ENCODE results near the gene KRT33A.
"Not testable (repeated sequence)": the region's sequence is repeated elsewhere in the genome, so short reads cannot be mapped to it uniquely, and the experiment has no call there.

Gene KRT33A

DNA sequence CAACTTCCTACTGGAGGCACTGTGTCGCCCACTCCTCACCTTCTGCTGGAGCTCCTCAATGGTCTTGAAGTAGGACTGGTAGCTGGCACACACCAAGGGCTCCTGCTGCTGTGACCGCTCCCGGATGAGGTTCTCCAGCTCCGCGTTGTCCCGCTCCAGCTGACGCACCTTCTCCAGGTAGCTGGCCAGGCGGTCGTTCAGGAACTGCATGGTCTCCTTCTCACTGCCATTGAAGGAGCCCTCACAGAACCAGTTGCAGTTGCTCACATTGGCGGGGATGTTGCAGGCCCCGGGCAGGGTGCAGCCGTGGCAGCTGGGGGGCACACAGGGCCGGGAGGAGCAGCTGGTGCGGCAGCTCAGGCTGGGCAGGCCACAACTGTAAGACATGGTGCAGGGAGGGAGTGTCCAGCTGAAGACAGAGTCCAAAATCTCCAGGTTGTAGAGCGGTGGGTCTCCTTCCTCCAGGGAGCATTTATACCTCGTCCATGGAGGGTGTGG lies at the start of gene KRT33A:
Gene KRT33A (minus strand): TSS at position 448 of the 498 bp plus-strand sequence. CDS start 61 bp downstream, at position 387.
- H3K36me3 ChIP-seq = not testable (repeated sequence)
- peaks cover 93% of the 10 kb centered on the region for H3K27me3 ChIP-seq (ENCODE audit: insufficient read depth, low read depth, severe bottlenecking)

DNA sequence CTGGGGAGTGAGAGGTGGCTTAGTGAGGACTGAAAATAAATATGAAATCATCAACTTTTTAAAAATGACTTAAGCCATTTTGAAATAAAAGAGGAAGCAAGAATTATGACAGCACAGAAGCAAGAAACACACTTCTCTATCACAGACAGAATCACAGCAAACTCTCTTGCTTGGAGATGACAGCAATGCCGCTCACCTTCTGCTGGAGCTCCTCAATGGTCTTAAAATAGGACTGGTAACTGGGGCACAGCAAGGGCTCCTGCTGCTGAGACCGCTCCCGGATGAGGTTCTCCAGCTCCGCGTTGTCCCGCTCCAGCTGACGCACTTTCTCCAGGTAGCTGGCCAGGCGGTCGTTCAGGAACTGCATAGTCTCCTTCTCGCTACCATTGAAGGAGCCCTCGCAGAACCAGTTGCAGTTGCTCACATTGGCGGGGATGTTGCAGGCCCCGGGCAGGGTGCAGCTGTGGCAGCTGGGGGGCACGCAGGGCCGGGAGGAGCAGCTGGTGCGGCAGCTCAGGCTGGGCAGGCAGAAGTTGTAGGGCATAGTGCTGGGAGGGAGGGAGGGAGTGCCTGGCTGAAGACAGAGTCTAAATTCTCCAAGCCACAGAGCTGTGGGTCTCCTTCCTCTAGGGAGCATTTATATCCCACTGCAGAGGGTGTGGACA lies 46.5 kb upstream of the KRT33A start, which contains the start of gene KRT31:
Gene KRT31 (minus strand): TSS at position 613 of the 665 bp plus-strand sequence. CDS start 69 bp downstream, at position 544.
- Histone ChIP-seq H3K27ac (no peak within 1 kb of the TSS), H3K4me3 (ENCODE audit: low read depth, low read length) (no peak within 1 kb of the TSS), H3K36me3 (no peaks in the 10 kb centered on the region), H3K27me3 (ENCODE audit: insufficient read depth, low read depth, severe bottlenecking) (peaks cover 97% of the 10 kb centered on the region), H3K9me3 (ENCODE audit: severe bottlenecking) (peaks cover 8% of the 10 kb centered on the region)
- DNase-seq = no peak
- TF ChIP-seq, protein P1, sequence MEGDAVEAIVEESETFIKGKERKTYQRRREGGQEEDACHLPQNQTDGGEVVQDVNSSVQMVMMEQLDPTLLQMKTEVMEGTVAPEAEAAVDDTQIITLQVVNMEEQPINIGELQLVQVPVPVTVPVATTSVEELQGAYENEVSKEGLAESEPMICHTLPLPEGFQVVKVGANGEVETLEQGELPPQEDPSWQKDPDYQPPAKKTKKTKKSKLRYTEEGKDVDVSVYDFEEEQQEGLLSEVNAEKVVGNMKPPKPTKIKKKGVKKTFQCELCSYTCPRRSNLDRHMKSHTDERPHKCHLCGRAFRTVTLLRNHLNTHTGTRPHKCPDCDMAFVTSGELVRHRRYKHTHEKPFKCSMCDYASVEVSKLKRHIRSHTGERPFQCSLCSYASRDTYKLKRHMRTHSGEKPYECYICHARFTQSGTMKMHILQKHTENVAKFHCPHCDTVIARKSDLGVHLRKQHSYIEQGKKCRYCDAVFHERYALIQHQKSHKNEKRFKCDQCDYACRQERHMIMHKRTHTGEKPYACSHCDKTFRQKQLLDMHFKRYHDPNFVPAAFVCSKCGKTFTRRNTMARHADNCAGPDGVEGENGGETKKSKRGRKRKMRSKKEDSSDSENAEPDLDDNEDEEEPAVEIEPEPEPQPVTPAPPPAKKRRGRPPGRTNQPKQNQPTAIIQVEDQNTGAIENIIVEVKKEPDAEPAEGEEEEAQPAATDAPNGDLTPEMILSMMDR (IDR thresholded peaks at IDR 0.05; ENCODE audit: low read depth, low read length) = no peak

More for the DNA sequence above, at the start of gene KRT33A:
- not testable (repeated sequence) for H3K27ac ChIP-seq; H3K4me3 ChIP-seq (ENCODE audit: low read depth, low read length); DNase-seq; H3K9me3 ChIP-seq (ENCODE audit: severe bottlenecking)

DNA sequence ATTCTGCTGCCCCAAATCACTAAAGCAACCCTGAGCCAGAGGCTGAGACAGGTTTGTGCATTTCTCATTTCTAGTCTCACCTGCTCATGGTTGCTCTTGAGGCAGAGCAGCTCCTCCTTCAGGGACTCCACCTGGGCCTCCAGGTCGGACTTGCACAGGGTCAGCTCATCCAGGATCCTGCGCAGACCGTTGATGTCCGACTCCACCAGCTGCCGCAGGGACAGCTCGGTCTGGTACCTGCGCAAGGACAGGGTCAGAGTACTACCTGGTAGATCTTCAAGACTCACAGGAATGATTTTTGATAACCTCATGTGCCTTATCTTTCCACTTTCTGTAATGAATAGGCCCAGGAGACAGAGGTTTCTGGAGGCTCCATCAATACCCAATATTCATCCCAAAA lies 45.7 kb upstream of the KRT33A start:
- TF ChIP-seq, protein P1 (IDR thresholded peaks at IDR 0.05; ENCODE audit: low read depth, low read length) = no peak
- Histone ChIP-seq H3K27me3 (ENCODE audit: insufficient read depth, low read depth, severe bottlenecking) (peaks cover 97% of the 10 kb centered on the region), H3K27ac (no peak overlapping the region), H3K4me3 (ENCODE audit: low read depth, low read length) (no peak overlapping the region), H3K9me3 (ENCODE audit: severe bottlenecking) (peaks cover 8% of the 10 kb centered on the region), H3K36me3 (no peaks in the 10 kb centered on the region)
- no peak for DNase-seq

DNA sequence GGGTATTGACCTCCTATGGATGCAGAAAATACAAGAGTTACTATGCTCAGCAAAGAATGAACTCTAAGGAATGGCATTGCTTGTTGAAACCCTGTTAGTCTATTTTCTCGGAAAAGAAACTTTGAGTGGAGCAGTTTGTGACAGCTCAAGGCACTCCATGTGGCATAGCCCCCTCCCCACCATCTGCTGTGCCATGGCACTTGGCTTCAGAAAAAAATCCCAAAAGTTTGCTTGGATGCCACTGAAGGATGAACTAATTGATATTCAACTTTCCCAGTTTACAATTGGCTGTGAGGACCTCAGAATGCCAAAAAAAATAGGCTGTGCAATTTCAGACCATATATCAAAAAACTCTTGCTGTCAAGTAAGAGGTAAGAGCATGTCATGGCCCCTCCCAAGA lies 45.0 kb upstream of the KRT33A start:
- Histone ChIP-seq H3K27ac (no peak overlapping the region), H3K36me3 (no peaks in the 10 kb centered on the region), H3K9me3 (ENCODE audit: severe bottlenecking) (peaks cover 8% of the 10 kb centered on the region), H3K4me3 (ENCODE audit: low read depth, low read length) (no peak overlapping the region), H3K27me3 (ENCODE audit: insufficient read depth, low read depth, severe bottlenecking) (peaks cover 97% of the 10 kb centered on the region)
- TF ChIP-seq, protein P1 (IDR thresholded peaks at IDR 0.05; ENCODE audit: low read depth, low read length) = no peak
- DNase-seq = no peak

DNA sequence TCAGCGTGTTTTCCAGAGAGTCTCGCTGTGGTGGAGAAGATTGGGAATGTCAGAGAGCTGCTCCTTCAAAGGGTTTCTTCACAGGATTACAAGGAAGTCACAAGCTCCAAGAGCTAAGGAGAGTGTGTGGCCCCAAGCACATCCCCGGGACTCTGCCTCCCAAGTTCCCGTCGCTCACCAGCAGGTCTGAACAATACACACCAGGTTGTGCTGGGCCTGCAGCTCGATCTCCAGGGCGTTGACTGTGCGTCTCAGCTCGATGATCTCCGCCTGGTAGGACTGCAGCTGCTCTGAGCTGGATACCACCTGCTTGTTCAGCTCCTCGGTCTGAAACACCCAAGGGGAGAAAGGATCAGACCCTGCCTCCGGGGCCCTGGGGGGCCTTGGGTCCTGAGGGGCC lies 44.4 kb upstream of the KRT33A start:
- H3K27me3 ChIP-seq (ENCODE audit: insufficient read depth, low read depth, severe bottlenecking) = peaks cover 97% of the 10 kb centered on the region
- not testable (repeated sequence) for H3K36me3 ChIP-seq; H3K9me3 ChIP-seq (ENCODE audit: severe bottlenecking); DNase-seq; H3K27ac ChIP-seq; H3K4me3 ChIP-seq (ENCODE audit: low read depth, low read length)

DNA sequence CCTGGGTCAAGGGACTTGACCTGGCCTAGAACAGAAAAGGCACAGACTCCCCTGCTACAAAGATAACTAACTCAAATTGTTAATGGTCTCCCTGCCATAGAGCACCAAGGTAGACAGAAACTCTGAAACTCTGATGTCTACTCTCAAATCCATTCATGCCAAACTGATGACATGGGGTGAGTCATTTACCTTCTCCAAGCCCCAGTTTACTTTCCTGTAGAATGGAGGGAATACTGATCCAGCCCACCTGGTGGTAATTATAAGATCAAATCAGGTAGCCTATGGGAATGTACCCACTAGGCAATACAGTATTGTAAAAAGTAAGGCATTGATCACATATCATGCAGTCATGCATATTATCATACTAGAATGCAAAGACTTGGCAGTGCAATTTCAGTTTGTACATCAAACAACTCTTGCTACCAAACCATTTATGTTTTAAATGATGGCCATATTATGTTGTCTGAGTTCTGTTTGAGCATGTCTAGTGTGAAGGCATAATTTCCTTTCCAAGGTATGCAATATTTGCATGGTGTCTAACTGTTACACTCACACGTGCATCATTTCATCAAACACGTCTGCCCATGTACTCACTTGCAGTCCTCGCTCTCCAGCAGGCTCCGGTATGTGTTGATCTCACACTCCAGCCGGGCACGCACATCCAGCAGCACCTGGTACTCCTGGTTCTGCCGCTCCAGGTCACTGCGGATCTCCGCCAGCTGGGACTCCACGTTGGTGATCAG lies 43.8 kb upstream of the KRT33A start:
- DNase-seq = no peak
- peaks cover 97% of the 10 kb centered on the region for H3K27me3 ChIP-seq (ENCODE audit: insufficient read depth, low read depth, severe bottlenecking)
- TF ChIP-seq, protein P1 (IDR thresholded peaks at IDR 0.05; ENCODE audit: low read depth, low read length) = no peak
- H3K36me3 ChIP-seq = no peaks in the 10 kb centered on the region
- H3K9me3 ChIP-seq (ENCODE audit: severe bottlenecking) = peaks cover 7% of the 10 kb centered on the region
- no peak overlapping the region for H3K4me3 ChIP-seq (ENCODE audit: low read depth, low read length)
- H3K27ac ChIP-seq = no peak overlapping the region
